H1 (cell line): ENCODE results near the gene HOXD4. TPM values are rescaled to one million over a fixed set of nuclear protein-coding genes. Genes with fewer than 3 reads are reported as not detected.

Source experiments
- CHD7 ChIP-seq: fragments of 300-600 bp; sonication (generic); IDR thresholded peaks from 2 replicates; pipeline ENCODE4 v1.7.1; 2012; ENCODE audit warnings: low read length, moderate library complexity, mild to moderate bottlenecking, inconsistent platforms; ENCODE audit not compliant: insufficient replicate concordance
- CREB1 ChIP-seq: IDR thresholded peaks from 2 replicates; pipeline ENCODE4 v1.6.1; 2012; ENCODE audit warnings: inconsistent platforms
- E2F6 ChIP-seq: IDR thresholded peaks from 2 replicates; pipeline ENCODE4 v1.6.1; 2012; ENCODE audit warnings: inconsistent platforms
- RNF2 ChIP-seq: fragments of 200-900, 300-1000 bp; sonication (generic); IDR thresholded peaks from 2 replicates; pipeline ENCODE4 v1.7.1; 2016; ENCODE audit warnings: borderline replicate concordance, low read depth, mild to moderate bottlenecking, antibody characterized with exemption, low read length; ENCODE audit not compliant: poor library complexity, severe bottlenecking; ENCODE audit errors: missing control alignments
- RXRA ChIP-seq: IDR thresholded peaks from 2 replicates; pipeline ENCODE4 v1.6.1; 2011; ENCODE audit warnings: low read depth, mild to moderate bottlenecking, low read length, moderate library complexity; ENCODE audit not compliant: insufficient read depth
- SP4 ChIP-seq: IDR thresholded peaks from 2 replicates; pipeline ENCODE4 v1.6.1; 2012; ENCODE audit warnings: low read length, inconsistent platforms
- SUZ12 ChIP-seq: fragments of 200-600 bp; sonication (generic); IDR thresholded peaks from 2 replicates; pipeline ENCODE4 v1.6.1; 2012; ENCODE audit warnings: mild to moderate bottlenecking, inconsistent platforms, low read length, moderate library complexity, mixed read lengths
- TBP ChIP-seq: IDR thresholded peaks from 2 replicates; pipeline ENCODE4 v1.6.1; 2011; ENCODE audit warnings: low read depth, low read length, improper control_type of control experiment
- TCF12 ChIP-seq: IDR thresholded peaks from 2 replicates; pipeline ENCODE4 v1.6.1; 2011; ENCODE audit warnings: low read depth, mild to moderate bottlenecking, low read length
- polyA plus RNA-seq, 7 experiments: library from polyadenylated mRNA; depleted of rRNA in 3 of 7; stranded (reverse) in 5 of 7; unstranded in 2 of 7; fragments of >200 nt in 5 of 7; fragments of 200-250 nt in 2 of 7; gene quantifications; 1 replicate in 5 of 7; 2 replicates in 1 of 7; 4 replicates in 1 of 7; pipeline versions ENCODE4 v1.2.1 to v1.2.3, GENCODE V29; 2011 to 2013; ENCODE audit warnings: missing spikeins in 2 of 7, mixed read lengths in 2 of 7
- total RNA-seq: library from RNA; stranded (reverse); fragmentation: NEBNext Ultra II Directional; extraction: Animal tissue kit (Norgen Biotek cat#: 25700); gene quantifications from 2 replicates; pipeline ENCODE4 v1.2.1, GENCODE V29; 2021

Gene HOXD4
- total and polyA plus RNA-seq, 2 of the 8 experiments (the other 6 are each of a cell fraction or from before 2014, with no cell fraction given): not detected

GRCh38 chr2:176112375-176113302, 38.7 kb upstream of the HOXD4 start (continued):
- no peak for TF ChIP-seq CHD7
- no peak for TF ChIP-seq SP4
- TF ChIP-seq SUZ12: peak; percentile 100
- no peak for TF ChIP-seq RXRA
- TF ChIP-seq TBP: no peak
- no peak for TF ChIP-seq CREB1
- peak; percentile 93 for TF ChIP-seq RNF2
- TF ChIP-seq E2F6: no peak
- TF ChIP-seq TCF12: no peak
